Lung (tissue), 12 donors: ENCODE results near the gene ERBB3. TPM values are rescaled to one million over a fixed set of nuclear protein-coding genes. Genes with fewer than 3 reads are reported as not detected.

Experiments used
- ATAC-seq: fragments of 200-7000 bp; cut with Tn5 transposase; one replicate; pipeline ENCODE4 v1.9.1; 2020; ENCODE audit warnings: moderate number of reproducible peaks; ENCODE audit not compliant: insufficient read depth, low FRiP score
- DNase-seq, 3 donors: peaks; one replicate each; pipeline ENCODE4 v3.0.0-alpha.2; 2013 to 2017
- H3K27ac ChIP-seq, 2 donors: one replicate each; pipeline ENCODE4 v1.5.1; 2013; ENCODE audit warnings: mild to moderate bottlenecking in 2 of 2, moderate library complexity in 2 of 2, control low read depth in 1 of 2, inconsistent platforms in 1 of 2, low read depth in 1 of 2, low read length in 1 of 2
- H3K27me3 ChIP-seq, 3 donors: one replicate each; pipeline ENCODE4 v1.5.1; 2013; ENCODE audit warnings: low read length in 2 of 3; ENCODE audit not compliant: control insufficient read depth in 3 of 3, insufficient read depth in 3 of 3
- H3K36me3 ChIP-seq, 4 donors: one replicate each; pipeline ENCODE4 v1.5.1; 2013; ENCODE audit warnings: low read length in 4 of 4, mild to moderate bottlenecking in 1 of 4, moderate library complexity in 1 of 4; ENCODE audit not compliant: control insufficient read depth in 4 of 4, insufficient read depth in 4 of 4
- H3K4me1 ChIP-seq, 5 donors: one replicate each; pipeline ENCODE4 v1.5.1; 2013; ENCODE audit warnings: low read length in 5 of 5, mild to moderate bottlenecking in 2 of 5, moderate library complexity in 1 of 5; ENCODE audit not compliant: control insufficient read depth in 5 of 5, insufficient read depth in 5 of 5
- H3K4me3 ChIP-seq: one replicate; pipeline ENCODE4 v1.5.1; 2013; ENCODE audit warnings: mild to moderate bottlenecking, control low read depth, moderate library complexity
- H3K9ac ChIP-seq, 2 donors: one replicate each; pipeline ENCODE4 v1.5.1; 2013; ENCODE audit warnings: low read length in 2 of 2, control low read depth in 1 of 2; ENCODE audit not compliant: insufficient read depth in 1 of 2
- H3K9me3 ChIP-seq, 4 donors: one replicate each; pipeline ENCODE4 v1.5.1; 2013; ENCODE audit warnings: low read length in 3 of 4, mild to moderate bottlenecking in 1 of 4, moderate library complexity in 1 of 4; ENCODE audit not compliant: control insufficient read depth in 4 of 4, insufficient read depth in 3 of 4
- CTCF ChIP-seq: IDR thresholded peaks from 2 replicates; pipeline ENCODE4 v1.5.1; 2012; ENCODE audit warnings: mild to moderate bottlenecking; ENCODE audit errors: control extremely low read depth, extremely low read depth
- WGBS, 2 donors: extraction: QIAGEN DNeasy Blood & Tissue Kit; methylation state at CpG; one replicate each; pipeline ENCODE4 v1.1.7; 2013; 5-methylcytosine and 5-hydroxymethylcytosine counted together
- polyA plus RNA-seq, 2 donors: library from polyadenylated mRNA; stranded (reverse); fragments of 200-250 nt; gene quantifications; one replicate each; pipeline ENCODE4 v1.2.1, GENCODE V29; 2013
- total RNA-seq, 2 donors: library from RNA; depleted of rRNA in 1 of 2; stranded (reverse); fragments of >200 nt in 1 of 2; gene quantifications; one replicate each; pipeline ENCODE4 v1.2.1, GENCODE V29; 2014 to 2021
- donor health status: control.
- donor health status: control.
- donor health status: Bipolar disorder and iron deficiency.
- donor health status: healthy.
- donor health status: DM: yes; HTN: yes; CAD: no.

Gene ERBB3
- total and polyA plus RNA-seq, 4 donors = 31.4 to 191 (median 60.1) TPM

- Histone ChIP-seq H3K9ac (no peak overlapping the region), H3K36me3 (peaks cover 0 to 2% (median 0%) of the 10 kb centered on the region in 4 donors), H3K9me3 (no peaks in the 10 kb centered on the region), H3K27me3 (peaks cover 0 to 23% (median 16%) of the 10 kb centered on the region in 3 donors), H3K4me1 (peaks cover 0 to 13% (median 6%) of the 10 kb centered on the region in 5 donors), H3K27ac (no peak overlapping the region), H3K4me3 (no peak overlapping the region)
- ATAC-seq (no peak), DNase-seq (no peak)
- TF ChIP-seq CTCF = no peak
- 87 to 88% methylated on average over 15 of the region's 15 CpGs for whole genome bisulfite sequencing, 2 donors
Measured at GRCh38 chr12:56084958-56085543, 5.1 kb downstream of the ERBB3 start.

- H3K4me3 ChIP-seq = no peak overlapping the region
- no peak for TF ChIP-seq CTCF
- H3K27me3 ChIP-seq = peaks cover 0 to 15% (median 8%) of the 10 kb centered on the region in 3 donors
- H3K9ac ChIP-seq = no peak overlapping the region
- 67 to 79% methylated on average over 3 of the region's 3 CpGs for WGBS, 2 donors
- peaks cover 0 to 2% (median 0%) of the 10 kb centered on the region in 4 donors for H3K36me3 ChIP-seq
- H3K4me1 ChIP-seq = peaks cover 0 to 13% (median 0%) of the 10 kb centered on the region in 5 donors
- peak overlapping the region in 1 of 2 donors; percentile 22 for H3K27ac ChIP-seq
- H3K9me3 ChIP-seq = no peaks in the 10 kb centered on the region
- ATAC-seq = peak; percentile 51
- peak in 1 of 3 donors; percentile 28 for DNase-seq
Measured at GRCh38 chr12:56086096-56086495, 6.1 kb downstream of the ERBB3 start.

- ATAC-seq (no peak), DNase-seq (no peak)
- H3K9ac ChIP-seq = no peak overlapping the region
- H3K27me3 ChIP-seq = peaks cover 0 to 10% (median 7%) of the 10 kb centered on the region in 3 donors
- peak overlapping the region in 1 of 2 donors; percentile 22 for H3K27ac ChIP-seq
- WGBS, 2 donors = 81 to 86% methylated on average over 6 of the region's 6 CpGs
- no peaks in the 10 kb centered on the region for H3K9me3 ChIP-seq
- H3K4me3 ChIP-seq = no peak overlapping the region
- peaks cover 0 to 2% (median 0%) of the 10 kb centered on the region in 4 donors for H3K36me3 ChIP-seq
- H3K4me1 ChIP-seq = peaks cover 0 to 13% (median 0%) of the 10 kb centered on the region in 5 donors
- no peak for TF ChIP-seq CTCF
Measured at GRCh38 chr12:56086608-56087007, 6.6 kb downstream of the ERBB3 start.
